HG03354 (cell line): Measurements from ENCODE around the gene KRTAP2-2.
"Not testable (repeated sequence)": the region's sequence is repeated elsewhere in the genome, so short reads cannot be mapped to it uniquely, and the experiment has no call there.

Experiments
- ATAC-seq: cut with Tn5 transposase; IDR thresholded peaks from one replicate; pipeline ENCODE4 v1.9.1; 2021; ENCODE audit warnings: mild to moderate bottlenecking; ENCODE audit not compliant: unreplicated experiment, poor library complexity, severe bottlenecking

KRTAP2-2 gene

GRCh38 chr17:41034346-41034935 lies 20.6 kb downstream of the KRTAP2-2 start, which contains the start of gene KRTAP1-3:
KRTAP1-3 (minus strand) TSS chr17:41034874; CDS start chr17:41034821, 53 bp downstream.
- not testable (repeated sequence) for ATAC-seq

- ATAC-seq = no peak
These were observed 25.3 kb downstream of the KRTAP2-2 start, which contains the start of gene KRTAP1-4 for GRCh38 chr17:41029633-41030245. KRTAP1-4 (minus strand) TSS chr17:41030195; CDS start chr17:41030078, 117 bp downstream.

- no peak for ATAC-seq
These were observed 28.1 kb downstream of the KRTAP2-2 start, which contains the start of gene KRTAP1-5 for GRCh38 chr17:41026715-41027471. KRTAP1-5 (minus strand) TSS chr17:41027208; CDS start chr17:41027155, 53 bp downstream.

- ATAC-seq = no peak
These were observed 30.3 kb downstream of the KRTAP2-2 start for GRCh38 chr17:41024697-41025096.

- ATAC-seq = no peak
These were observed 34.7 kb downstream of the KRTAP2-2 start for GRCh38 chr17:41020336-41020735.

GRCh38 chr17:41019415-41019814 lies 35.6 kb downstream of the KRTAP2-2 start:
- no peak for ATAC-seq

GRCh38 chr17:41018541-41018940 lies 36.5 kb downstream of the KRTAP2-2 start:
- ATAC-seq = no peak

GRCh38 chr17:41016578-41017215 lies 38.3 kb downstream of the KRTAP2-2 start:
- ATAC-seq = no peak

- no peak for ATAC-seq
These were observed 39.6 kb downstream of the KRTAP2-2 start for GRCh38 chr17:41015454-41015853.

GRCh38 chr17:41013606-41014005 lies 41.4 kb downstream of the KRTAP2-2 start:
- no peak for ATAC-seq

GRCh38 chr17:41013181-41013580 lies 41.8 kb downstream of the KRTAP2-2 start:
- no peak for ATAC-seq

GRCh38 chr17:41012326-41013120 lies 42.5 kb downstream of the KRTAP2-2 start:
- no peak for ATAC-seq

- ATAC-seq = no peak
These were observed 44.6 kb downstream of the KRTAP2-2 start for GRCh38 chr17:41010441-41010840.

GRCh38 chr17:41009936-41010335 lies 45.1 kb downstream of the KRTAP2-2 start:
- ATAC-seq = no peak

GRCh38 chr17:41009301-41009760 lies 45.7 kb downstream of the KRTAP2-2 start:
- no peak for ATAC-seq

- ATAC-seq = no peak
These were observed 46.2 kb downstream of the KRTAP2-2 start, which contains the start of gene KRTAP3-1 for GRCh38 chr17:41008811-41009210. KRTAP3-1 (minus strand) TSS chr17:41009128; CDS start chr17:41009074, 54 bp downstream.
